ENCODE results near the gene TDRD3. TPM values are rescaled to one million over a fixed set of nuclear protein-coding genes. Genes with fewer than 3 reads are reported as not detected.

The TDRD3 gene
- total and polyA plus RNA-seq, 2 experiments from 2014 or later: 20.8 to 29.5 TPM

- Histone ChIP-seq H3K4me1 (ENCODE audit: low read depth) (no peaks in the 10 kb centered on the region), H3K27ac (no peak overlapping the region), H3K4me3 (no peak overlapping the region), H3K9me3 (ENCODE audit: low read depth) (no peaks in the 10 kb centered on the region), H3K36me3 (no peaks in the 10 kb centered on the region), H3K27me3 (no peaks in the 10 kb centered on the region)
- TF ChIP-seq CTCF (IDR thresholded peaks at IDR 0.05; ENCODE audit: low read depth, low read length): no peak
- DNase-seq (ENCODE audit: low read depth in 1 of 2, low spot score in 1 of 2): no peak
Measured at GRCh38 chr13:60454425-60454824, 57.4 kb downstream of the TDRD3 start.

- no peak overlapping the region for H3K27ac ChIP-seq
- H3K9me3 ChIP-seq (ENCODE audit: low read depth): no peaks in the 10 kb centered on the region
- H3K36me3 ChIP-seq: peaks cover 2% of the 10 kb centered on the region
- DNase-seq (ENCODE audit: low read depth in 1 of 2, low spot score in 1 of 2): no peak
- H3K27me3 ChIP-seq: no peaks in the 10 kb centered on the region
- no peak overlapping the region for H3K4me3 ChIP-seq
- H3K4me1 ChIP-seq (ENCODE audit: low read depth): no peaks in the 10 kb centered on the region
- TF ChIP-seq CTCF (IDR thresholded peaks at IDR 0.05; ENCODE audit: low read depth, low read length): no peak
Measured at GRCh38 chr13:60463787-60464186, 66.8 kb downstream of the TDRD3 start.

- H3K27me3 ChIP-seq: no peaks in the 10 kb centered on the region
- H3K36me3 ChIP-seq: no peaks in the 10 kb centered on the region
- H3K4me3 ChIP-seq: no peak overlapping the region
- H3K4me1 ChIP-seq (ENCODE audit: low read depth): no peaks in the 10 kb centered on the region
- no peak for DNase-seq (ENCODE audit: low read depth in 1 of 2, low spot score in 1 of 2)
- H3K9me3 ChIP-seq (ENCODE audit: low read depth): no peaks in the 10 kb centered on the region
- no peak for TF ChIP-seq CTCF (IDR thresholded peaks at IDR 0.05; ENCODE audit: low read depth, low read length)
- H3K27ac ChIP-seq: no peak overlapping the region
Measured at GRCh38 chr13:60467098-60467497, 70.1 kb downstream of the TDRD3 start.

- no peak for DNase-seq (ENCODE audit: low read depth in 1 of 2, low spot score in 1 of 2)
- no peak overlapping the region for H3K27ac ChIP-seq
- TF ChIP-seq CTCF (IDR thresholded peaks at IDR 0.05; ENCODE audit: low read depth, low read length): no peak
- H3K36me3 ChIP-seq: no peaks in the 10 kb centered on the region
- H3K27me3 ChIP-seq: no peaks in the 10 kb centered on the region
- H3K4me3 ChIP-seq: no peak overlapping the region
- H3K4me1 ChIP-seq (ENCODE audit: low read depth): no peaks in the 10 kb centered on the region
- H3K9me3 ChIP-seq (ENCODE audit: low read depth): no peaks in the 10 kb centered on the region
Measured at GRCh38 chr13:60479273-60479672, 82.3 kb downstream of the TDRD3 start.

- Histone ChIP-seq H3K4me3 (no peak overlapping the region), H3K36me3 (peaks cover 11% of the 10 kb centered on the region), H3K4me1 (ENCODE audit: low read depth) (no peaks in the 10 kb centered on the region), H3K27ac (no peak overlapping the region), H3K9me3 (ENCODE audit: low read depth) (no peaks in the 10 kb centered on the region), H3K27me3 (no peaks in the 10 kb centered on the region)
- no peak for TF ChIP-seq CTCF (IDR thresholded peaks at IDR 0.05; ENCODE audit: low read depth, low read length)
- DNase-seq (ENCODE audit: low read depth in 1 of 2, low spot score in 1 of 2): peak in 1 of 2 donors; percentile 22
Measured at GRCh38 chr13:60482012-60482411, 85.0 kb downstream of the TDRD3 start.

GRCh38 chr13:60484865-60485264 lies 87.8 kb downstream of the TDRD3 start:
- no peak overlapping the region for H3K27ac ChIP-seq
- H3K27me3 ChIP-seq: no peaks in the 10 kb centered on the region
- no peak for DNase-seq (ENCODE audit: low read depth in 1 of 2, low spot score in 1 of 2)
- H3K36me3 ChIP-seq: peaks cover 11% of the 10 kb centered on the region
- no peak overlapping the region for H3K4me3 ChIP-seq
- H3K9me3 ChIP-seq (ENCODE audit: low read depth): no peaks in the 10 kb centered on the region
- no peaks in the 10 kb centered on the region for H3K4me1 ChIP-seq (ENCODE audit: low read depth)
- TF ChIP-seq CTCF (IDR thresholded peaks at IDR 0.05; ENCODE audit: low read depth, low read length): no peak

Measured in cardiac muscle cell (in vitro differentiated cells and primary cell).